DMS79 (cell line): ENCODE data around the gene WDR74.
"Not testable (repeated sequence)": the region's sequence is repeated elsewhere in the genome, so short reads cannot be mapped to it uniquely, and the experiment has no call there.

Experiments used
- DNase-seq: peaks from one replicate; lab custom pipeline; 2025; lab: John Stamatoyannopoulos, UW

WDR74 gene

GRCh38 chr11:62859281-62859703 is 19.9 kb upstream of the WDR74 start:
- not testable (repeated sequence) for DNase-seq

- DNase-seq: no peak
These were observed 18.8 kb upstream of the WDR74 start for GRCh38 chr11:62858201-62858600.

DNA sequence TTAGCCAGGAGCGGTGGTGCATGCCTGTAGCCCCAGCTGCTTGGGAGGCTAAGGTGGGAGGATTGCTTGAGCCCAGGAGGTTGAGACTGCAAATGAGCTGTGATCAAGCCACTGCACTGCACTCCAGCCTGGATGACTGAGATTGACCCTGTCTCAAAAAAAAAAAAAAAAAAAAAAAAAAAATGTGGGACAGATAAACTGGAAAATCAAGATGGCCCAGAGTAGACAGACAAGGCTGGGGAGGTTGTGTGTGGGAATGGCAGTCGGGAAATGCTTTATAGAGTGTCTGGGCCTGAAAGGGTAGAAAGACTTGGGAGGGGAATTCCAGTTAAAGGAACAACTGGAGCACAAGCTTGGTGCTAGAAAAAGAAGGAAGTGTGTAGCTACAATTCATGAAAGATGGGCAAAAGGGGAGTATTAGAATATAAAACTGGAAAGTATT is 18.2 kb upstream of the WDR74 start:
- DNase-seq: no peak

DNA sequence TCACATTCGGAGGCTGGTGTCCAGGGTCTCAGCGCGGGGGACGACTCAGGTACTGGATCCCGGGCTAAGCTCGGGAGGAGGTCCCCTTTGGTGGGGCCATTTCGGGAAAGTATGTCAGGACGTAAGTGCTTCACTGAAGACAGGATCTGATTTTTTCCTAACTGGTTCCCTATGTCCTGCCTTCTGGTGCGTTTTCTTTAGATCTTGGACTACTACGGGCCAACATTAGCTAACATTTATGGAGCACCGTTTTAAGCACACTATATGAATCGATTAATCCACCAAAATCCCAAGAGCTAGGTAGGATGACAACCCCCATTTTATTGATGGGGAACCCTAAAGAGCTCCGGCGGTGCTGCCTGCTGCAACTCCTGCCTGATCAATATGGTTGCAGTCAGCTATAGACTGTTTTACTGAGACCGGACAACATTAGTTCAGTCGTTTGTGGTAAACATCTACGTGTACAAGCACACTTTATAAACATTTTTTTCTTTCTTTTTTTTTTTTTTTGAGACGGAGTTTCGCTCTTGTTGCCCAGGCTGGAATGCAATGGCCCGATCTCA is 17.0 kb upstream of the WDR74 start:
- no peak for DNase-seq

DNA sequence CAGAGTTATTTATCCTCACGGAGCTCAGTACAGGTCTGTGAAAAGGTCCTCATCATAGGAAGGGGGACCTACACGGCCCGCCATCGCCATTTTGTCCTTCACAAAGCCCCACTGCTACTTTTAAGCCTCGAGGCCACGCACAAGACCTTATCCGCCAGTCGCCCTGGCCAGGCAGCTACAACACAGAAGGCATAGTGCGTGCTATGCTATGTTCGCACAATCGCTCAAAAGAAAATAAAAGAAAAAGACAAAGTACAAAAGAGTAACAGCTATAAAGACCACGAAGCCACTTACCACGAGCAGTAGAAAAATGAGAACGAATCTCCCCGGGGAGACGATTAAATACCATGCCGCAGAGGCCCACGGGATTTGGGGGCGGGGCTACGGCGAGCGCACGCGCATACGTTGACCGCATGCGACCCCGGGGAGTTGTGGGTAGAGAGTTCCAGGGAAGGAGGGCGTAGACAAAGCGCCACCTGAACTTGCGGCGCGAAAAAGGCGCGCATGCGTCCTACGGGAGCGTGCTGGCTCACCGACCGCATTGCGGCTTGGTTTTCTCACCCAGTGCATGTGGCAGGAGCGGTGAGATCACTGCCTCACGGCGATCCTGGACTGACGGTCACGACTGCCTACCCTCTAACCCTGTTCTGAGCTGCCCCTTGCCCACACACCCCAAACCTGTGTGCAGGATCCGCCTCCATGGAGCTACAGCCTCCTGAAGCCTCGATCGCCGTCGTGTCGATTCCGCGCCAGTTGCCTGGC is 16.4 kb upstream of the WDR74 start:
- peak; percentile 95 for DNase-seq

- no peak for DNase-seq
These were observed 15.6 kb upstream of the WDR74 start for GRCh38 chr11:62854825-62855570.

- DNase-seq: no peak
These were observed 14.8 kb upstream of the WDR74 start for GRCh38 chr11:62854013-62854824.

DNA sequence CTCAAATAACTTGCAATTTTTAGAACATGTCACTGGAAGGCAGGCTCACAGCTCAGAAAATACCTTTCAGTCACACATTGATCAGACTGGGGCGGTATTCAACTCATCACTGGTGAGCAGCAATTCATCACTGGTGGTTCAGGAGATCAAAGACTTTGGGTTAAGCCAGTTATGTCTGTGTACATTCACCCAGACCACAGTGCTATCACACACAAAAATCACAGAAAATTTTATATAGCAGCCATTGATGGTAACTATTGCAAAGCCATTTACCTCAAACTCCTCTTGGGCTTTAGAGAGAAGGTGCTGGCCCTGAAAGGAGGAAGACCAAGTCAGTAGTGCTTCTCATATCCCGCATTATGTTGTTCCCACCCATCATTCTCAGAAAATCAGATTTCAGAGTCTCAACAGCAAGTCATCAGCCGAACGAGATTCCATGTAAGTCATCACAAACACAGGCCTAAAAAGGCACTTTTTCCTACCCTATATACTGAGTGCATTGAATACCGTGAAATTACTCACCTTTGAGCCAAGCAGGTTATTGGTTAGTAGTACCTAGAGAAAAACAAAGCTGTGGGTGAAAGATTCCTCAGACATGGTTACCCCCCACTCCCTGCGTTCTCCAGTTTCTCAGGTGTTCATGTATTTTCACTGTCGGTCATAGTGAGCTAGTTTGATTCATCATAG is 14.0 kb upstream of the WDR74 start:
- no peak for DNase-seq

DNA sequence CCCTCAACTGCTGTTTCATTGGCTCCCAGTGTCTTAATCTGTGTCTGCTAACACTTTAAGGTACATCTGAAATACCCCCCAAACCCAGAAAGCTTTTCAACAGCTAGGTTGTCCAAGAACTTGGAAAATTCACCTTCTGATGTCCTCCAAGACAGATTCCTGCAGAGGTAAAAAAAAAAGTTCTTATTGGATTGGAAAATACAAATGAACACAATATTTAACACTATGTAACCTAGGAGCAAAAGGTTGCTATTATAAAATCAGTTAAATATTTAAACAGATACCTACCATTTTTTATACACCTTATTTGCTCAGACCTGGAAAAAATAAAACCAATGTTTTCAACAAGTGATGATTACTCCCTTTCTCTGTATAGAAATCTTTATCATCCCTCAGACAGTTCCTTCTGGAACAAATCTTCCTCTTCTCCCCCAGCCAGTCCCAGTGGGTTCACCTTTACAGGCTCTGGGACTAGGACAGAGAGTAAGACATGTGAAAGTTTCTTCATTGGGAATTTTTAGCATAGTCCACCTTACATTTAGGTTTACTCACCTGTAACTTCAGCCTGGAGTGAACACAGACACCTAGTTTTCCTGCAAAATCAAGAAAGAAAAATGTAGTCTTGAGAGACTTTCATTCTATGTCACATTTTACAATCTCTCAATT is 13.3 kb upstream of the WDR74 start:
- no peak for DNase-seq

DNA sequence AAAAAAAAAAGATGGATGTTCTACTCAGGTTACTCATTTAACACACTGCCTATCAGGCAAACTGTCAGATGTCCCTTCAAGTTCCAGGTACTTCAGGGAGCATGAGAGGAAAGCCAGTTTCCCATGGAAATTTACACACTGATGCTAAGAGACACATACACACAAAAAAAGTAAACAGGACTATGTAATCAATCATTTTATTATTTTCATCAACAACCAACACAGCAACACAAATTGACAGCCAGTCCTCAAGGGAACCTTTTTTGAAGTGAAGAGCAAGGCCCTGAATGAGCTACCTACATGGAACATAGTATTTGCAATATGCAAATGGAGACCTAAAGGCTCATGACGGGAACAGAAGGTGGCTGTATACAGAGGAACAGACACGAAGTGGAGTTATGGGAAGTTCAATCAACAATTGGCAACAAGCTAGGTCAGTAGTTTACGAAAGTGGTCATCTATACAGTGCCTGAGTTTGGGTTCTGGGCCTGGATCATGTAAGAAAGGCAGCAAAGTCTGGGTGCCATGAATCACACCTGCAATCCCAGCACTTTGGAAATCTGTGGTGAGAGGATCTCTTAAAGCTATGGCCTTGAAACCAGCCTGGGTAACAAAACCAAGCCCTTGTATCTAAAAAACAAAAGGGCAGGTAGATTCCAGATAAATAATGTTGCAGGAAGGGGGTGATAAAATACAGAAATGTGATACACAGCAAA is 12.6 kb upstream of the WDR74 start:
- DNase-seq: no peak

DNA sequence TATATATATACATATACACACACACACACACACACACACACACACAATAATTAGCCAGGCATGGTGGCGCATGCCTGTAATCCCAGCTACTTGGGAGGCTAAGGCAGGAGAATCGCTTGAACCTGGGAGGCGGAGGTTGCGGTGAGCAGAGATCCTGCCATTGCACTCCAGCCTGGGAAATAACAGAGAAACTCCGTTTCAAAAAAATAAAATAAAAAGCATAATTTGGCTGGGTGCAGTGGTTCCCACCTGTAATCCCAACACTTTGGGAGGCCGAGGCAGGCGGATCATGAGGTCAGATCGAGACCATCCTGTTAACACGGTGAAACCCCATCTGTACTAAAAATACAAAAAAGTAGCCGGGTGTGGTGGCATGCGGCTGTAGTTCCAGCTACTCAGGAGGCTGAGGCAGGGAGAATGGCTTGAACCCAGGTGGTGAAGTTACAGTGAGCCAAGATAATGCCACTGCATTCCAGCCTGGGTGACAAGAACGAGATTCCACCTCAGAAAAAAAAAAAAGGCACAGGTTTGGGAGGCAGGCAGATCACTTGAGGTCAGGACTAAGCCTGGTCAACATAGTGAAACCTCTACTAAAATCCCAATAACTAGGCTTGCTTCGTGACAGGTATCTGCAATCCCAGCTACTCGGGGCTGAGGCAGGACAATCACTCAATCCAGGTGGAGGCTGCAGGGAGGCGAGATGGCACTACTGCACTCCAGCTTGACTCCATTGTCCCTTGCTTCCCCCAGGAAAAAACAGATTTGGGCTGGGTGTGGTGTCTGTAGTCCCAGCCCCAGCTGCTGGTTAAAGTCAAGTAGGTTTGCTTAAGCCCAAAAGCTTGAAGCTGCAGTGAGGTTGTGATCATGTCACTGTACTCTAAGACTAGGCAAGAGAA is 11.8 kb upstream of the WDR74 start:
- no peak for DNase-seq

- no peak for DNase-seq
These were observed 8.5 kb upstream of the WDR74 start for GRCh38 chr11:62847767-62848314.

DNA sequence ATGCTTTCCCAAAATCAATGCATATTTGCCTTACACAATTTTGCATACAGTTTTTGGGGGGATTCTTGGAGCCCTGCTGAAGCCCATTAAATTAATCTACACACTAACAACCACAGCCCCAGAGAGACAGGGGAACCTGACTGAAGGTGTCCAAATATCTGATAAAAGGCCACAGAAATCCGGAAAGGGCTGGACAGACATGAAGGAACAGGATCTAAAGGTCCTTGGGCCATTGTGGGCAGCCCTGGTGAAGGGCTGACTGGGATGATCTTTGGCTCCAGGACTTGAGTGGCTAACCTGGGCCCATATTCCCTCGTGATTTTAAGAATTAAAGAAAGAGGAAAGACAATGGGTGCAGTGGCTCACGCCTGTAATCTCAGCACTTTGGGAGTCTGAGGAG is 6.8 kb upstream of the WDR74 start:
- DNase-seq: no peak

GRCh38 chr11:62844154-62844553 is 4.8 kb upstream of the WDR74 start:
- DNase-seq: no peak

- no peak for DNase-seq
These were observed 4.1 kb upstream of the WDR74 start for GRCh38 chr11:62843466-62843865.

GRCh38 chr11:62842891-62843290 is 3.5 kb upstream of the WDR74 start:
- not testable (repeated sequence) for DNase-seq

DNA sequence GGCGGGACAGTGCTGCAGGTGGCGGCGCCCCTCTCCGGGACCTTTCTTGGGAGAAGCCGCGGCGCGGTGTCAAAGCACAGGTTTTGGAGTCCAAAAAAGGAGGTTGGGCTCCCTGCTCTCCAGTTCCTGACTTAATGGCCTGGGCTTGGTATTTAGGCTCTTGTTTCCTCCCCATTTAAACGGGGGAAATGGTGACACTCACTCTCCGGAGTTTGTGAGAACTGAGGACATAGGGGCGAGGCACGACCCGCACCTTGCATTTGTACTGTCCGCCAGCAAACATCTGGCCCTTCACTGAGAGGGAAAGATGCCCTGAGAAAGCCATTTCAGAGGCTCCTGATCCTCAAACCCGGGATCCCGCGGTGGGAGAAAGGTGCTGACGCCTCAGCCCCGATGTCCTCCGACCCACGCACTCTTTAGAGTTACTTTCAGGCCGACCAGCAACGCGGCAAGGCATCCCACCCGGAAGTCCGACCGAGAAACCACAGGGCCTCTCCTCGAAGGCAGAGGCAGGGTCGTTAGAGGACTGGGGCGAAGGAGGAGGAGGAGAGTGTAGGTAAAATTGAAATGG is 2.9 kb upstream of the WDR74 start:
- peak; percentile 35 for DNase-seq

- DNase-seq: peak; percentile 99
These were observed 2.2 kb upstream of the WDR74 start for GRCh38 chr11:62841361-62842170.
